Measurements from ENCODE around the gene CFC1.
"Not testable (repeated sequence)": the region's sequence is repeated elsewhere in the genome, so short reads cannot be mapped to it uniquely, and the experiment has no call there.

Gene CFC1

GRCh38 chr2:130599393-130599792 is at the start of gene CFC1:
CFC1 (minus strand) TSS chr2:130599575; CDS start chr2:130599287, 288 bp downstream.
- H3K4me1 Mint-ChIP-seq (ENCODE audit: low read depth); H3K27me3 Mint-ChIP-seq (ENCODE audit: low read depth); H3K36me3 Mint-ChIP-seq (ENCODE audit: low read depth); H3K4me3 Mint-ChIP-seq; H3K27ac Mint-ChIP-seq; DNase-seq (ENCODE audit: low spot score); H3K9me3 Mint-ChIP-seq: not testable (repeated sequence)

- H3K4me1 Mint-ChIP-seq (ENCODE audit: low read depth); DNase-seq (ENCODE audit: low spot score); H3K9me3 Mint-ChIP-seq; H3K36me3 Mint-ChIP-seq (ENCODE audit: low read depth); H3K27me3 Mint-ChIP-seq (ENCODE audit: low read depth); H3K27ac Mint-ChIP-seq; H3K4me3 Mint-ChIP-seq: not testable (repeated sequence)
Measured at GRCh38 chr2:130641688-130642087, 42.3 kb upstream of the CFC1 start.

GRCh38 chr2:130638973-130639372 is 39.6 kb upstream of the CFC1 start:
- not testable (repeated sequence) for H3K4me1 Mint-ChIP-seq (ENCODE audit: low read depth); H3K4me3 Mint-ChIP-seq; H3K36me3 Mint-ChIP-seq (ENCODE audit: low read depth); DNase-seq (ENCODE audit: low spot score); H3K27ac Mint-ChIP-seq; H3K9me3 Mint-ChIP-seq; H3K27me3 Mint-ChIP-seq (ENCODE audit: low read depth)

- H3K36me3 Mint-ChIP-seq (ENCODE audit: low read depth); H3K27me3 Mint-ChIP-seq (ENCODE audit: low read depth); H3K4me3 Mint-ChIP-seq; DNase-seq (ENCODE audit: low spot score); H3K4me1 Mint-ChIP-seq (ENCODE audit: low read depth); H3K9me3 Mint-ChIP-seq; H3K27ac Mint-ChIP-seq: not testable (repeated sequence)
Measured at GRCh38 chr2:130628784-130629475, 29.6 kb upstream of the CFC1 start.

GRCh38 chr2:130611140-130611539 is 11.8 kb upstream of the CFC1 start, which contains the start of gene POTEJ:
POTEJ (plus strand) TSS chr2:130611440; CDS start chr2:130611533, 93 bp downstream.
- not testable (repeated sequence) for H3K27ac Mint-ChIP-seq; H3K4me3 Mint-ChIP-seq; H3K9me3 Mint-ChIP-seq; H3K27me3 Mint-ChIP-seq (ENCODE audit: low read depth); H3K36me3 Mint-ChIP-seq (ENCODE audit: low read depth); H3K4me1 Mint-ChIP-seq (ENCODE audit: low read depth); DNase-seq (ENCODE audit: low spot score)

- DNase-seq (ENCODE audit: low spot score); H3K4me3 Mint-ChIP-seq; H3K4me1 Mint-ChIP-seq (ENCODE audit: low read depth); H3K27me3 Mint-ChIP-seq (ENCODE audit: low read depth); H3K36me3 Mint-ChIP-seq (ENCODE audit: low read depth); H3K27ac Mint-ChIP-seq; H3K9me3 Mint-ChIP-seq: not testable (repeated sequence)
Measured at GRCh38 chr2:130610486-130610885, 11.1 kb upstream of the CFC1 start.

- H3K4me1 Mint-ChIP-seq (ENCODE audit: low read depth); DNase-seq (ENCODE audit: low spot score); H3K36me3 Mint-ChIP-seq (ENCODE audit: low read depth); H3K9me3 Mint-ChIP-seq; H3K27me3 Mint-ChIP-seq (ENCODE audit: low read depth); H3K27ac Mint-ChIP-seq; H3K4me3 Mint-ChIP-seq: not testable (repeated sequence)
Measured at GRCh38 chr2:130609002-130609920, 9.9 kb upstream of the CFC1 start.

GRCh38 chr2:130608276-130609001 is 9.1 kb upstream of the CFC1 start:
- not testable (repeated sequence) for H3K4me3 Mint-ChIP-seq; DNase-seq (ENCODE audit: low spot score); H3K27me3 Mint-ChIP-seq (ENCODE audit: low read depth); H3K4me1 Mint-ChIP-seq (ENCODE audit: low read depth); H3K9me3 Mint-ChIP-seq; H3K36me3 Mint-ChIP-seq (ENCODE audit: low read depth); H3K27ac Mint-ChIP-seq

GRCh38 chr2:130601648-130602302 is 2.4 kb upstream of the CFC1 start:
- not testable (repeated sequence) for H3K27me3 Mint-ChIP-seq (ENCODE audit: low read depth); H3K27ac Mint-ChIP-seq; H3K36me3 Mint-ChIP-seq (ENCODE audit: low read depth); H3K4me3 Mint-ChIP-seq; DNase-seq (ENCODE audit: low spot score); H3K9me3 Mint-ChIP-seq; H3K4me1 Mint-ChIP-seq (ENCODE audit: low read depth)

GRCh38 chr2:130599926-130600325 is 551 bp upstream of the CFC1 start:
- not testable (repeated sequence) for DNase-seq (ENCODE audit: low spot score); H3K4me3 Mint-ChIP-seq

GRCh38 chr2:130598463-130598862 is 912 bp downstream of the CFC1 start:
- H3K36me3 Mint-ChIP-seq (ENCODE audit: low read depth); H3K4me3 Mint-ChIP-seq; H3K9me3 Mint-ChIP-seq; DNase-seq (ENCODE audit: low spot score); H3K27me3 Mint-ChIP-seq (ENCODE audit: low read depth); H3K27ac Mint-ChIP-seq; H3K4me1 Mint-ChIP-seq (ENCODE audit: low read depth): not testable (repeated sequence)

More at GRCh38 chr2:130599926-130600325, 551 bp upstream of the CFC1 start:
- H3K27me3 Mint-ChIP-seq (ENCODE audit: low read depth); H3K27ac Mint-ChIP-seq; H3K4me1 Mint-ChIP-seq (ENCODE audit: low read depth); H3K36me3 Mint-ChIP-seq (ENCODE audit: low read depth); H3K9me3 Mint-ChIP-seq: not testable (repeated sequence)

GRCh38 chr2:130597994-130598393 is 1.4 kb downstream of the CFC1 start:
- H3K4me1 Mint-ChIP-seq (ENCODE audit: low read depth); H3K36me3 Mint-ChIP-seq (ENCODE audit: low read depth); H3K4me3 Mint-ChIP-seq; DNase-seq (ENCODE audit: low spot score); H3K9me3 Mint-ChIP-seq; H3K27me3 Mint-ChIP-seq (ENCODE audit: low read depth); H3K27ac Mint-ChIP-seq: not testable (repeated sequence)

- H3K27ac Mint-ChIP-seq; H3K4me1 Mint-ChIP-seq (ENCODE audit: low read depth); DNase-seq (ENCODE audit: low spot score); H3K9me3 Mint-ChIP-seq; H3K4me3 Mint-ChIP-seq; H3K36me3 Mint-ChIP-seq (ENCODE audit: low read depth); H3K27me3 Mint-ChIP-seq (ENCODE audit: low read depth): not testable (repeated sequence)
Measured at GRCh38 chr2:130596757-130597156, 2.6 kb downstream of the CFC1 start.

GRCh38 chr2:130594011-130594410 is 5.4 kb downstream of the CFC1 start:
- not testable (repeated sequence) for H3K9me3 Mint-ChIP-seq; H3K36me3 Mint-ChIP-seq (ENCODE audit: low read depth); H3K27ac Mint-ChIP-seq; H3K4me1 Mint-ChIP-seq (ENCODE audit: low read depth); DNase-seq (ENCODE audit: low spot score); H3K4me3 Mint-ChIP-seq; H3K27me3 Mint-ChIP-seq (ENCODE audit: low read depth)

All from T-helper 2 cell treated with Interferon-gamma antibody and Interleukin-4, amounts not matched to agents 5 μg/mL and 100 μg/mL, for 36 hours (primary cell).